Small intestine (tissue), 7 donors: ENCODE measurements around the gene EPHA3. TPM values are rescaled to one million over a fixed set of nuclear protein-coding genes. Genes with fewer than 3 reads are reported as not detected.

Experiments
- DNase-seq, 2 donors: peaks; one replicate each; pipeline versions ENCODE4 v3.0.0 to v3.0.0-alpha.2; 2013
- FAIRE-seq: peaks from 2 replicates; lab custom pipeline; 2012; peaks lifted over from hg19 to GRCh38; lab: Jason Lieb, UNC
- H3K27ac ChIP-seq, 3 donors: one replicate each; pipeline ENCODE4 v1.5.1; 2013; ENCODE audit warnings: low read length in 2 of 3, mild to moderate bottlenecking in 2 of 3, control low read depth in 1 of 3, inconsistent platforms in 1 of 3, low read depth in 1 of 3, moderate library complexity in 1 of 3
- H3K27me3 ChIP-seq, 3 donors: one replicate each; pipeline ENCODE4 v1.6.1; 2013; ENCODE audit warnings: low read length in 3 of 3, inconsistent platforms in 1 of 3; ENCODE audit not compliant: control insufficient read depth in 3 of 3, insufficient read depth in 3 of 3
- H3K36me3 ChIP-seq, 3 donors: one replicate each; pipeline ENCODE4 v1.6.1; 2013; ENCODE audit warnings: low read length in 3 of 3, inconsistent platforms in 1 of 3, low read depth in 1 of 3, mild to moderate bottlenecking in 1 of 3, moderate library complexity in 1 of 3; ENCODE audit not compliant: control insufficient read depth in 3 of 3, insufficient read depth in 2 of 3
- H3K4me1 ChIP-seq, 3 donors: one replicate each; pipeline ENCODE4 v1.6.1; 2013; ENCODE audit warnings: low read length in 2 of 3, inconsistent platforms in 1 of 3, low read depth in 1 of 3, mild to moderate bottlenecking in 1 of 3, moderate library complexity in 1 of 3; ENCODE audit not compliant: control insufficient read depth in 3 of 3, insufficient read depth in 2 of 3
- H3K4me3 ChIP-seq, 3 donors: one replicate each; pipeline ENCODE4 v1.5.1; 2013; ENCODE audit warnings: low read length in 3 of 3, control low read depth in 1 of 3, inconsistent platforms in 1 of 3, low read depth in 1 of 3, mild to moderate bottlenecking in 1 of 3, moderate library complexity in 1 of 3
- H3K9me3 ChIP-seq, 2 donors: one replicate each; pipeline ENCODE4 v1.6.1; 2013; ENCODE audit warnings: low read depth in 1 of 2, low read length in 1 of 2; ENCODE audit not compliant: control insufficient read depth in 2 of 2, insufficient read depth in 1 of 2
- WGBS, 3 donors: extraction: QIAGEN DNeasy Blood & Tissue Kit; methylation state at CpG; one replicate each; pipeline ENCODE4 v1.1.7; 2013; 5-methylcytosine and 5-hydroxymethylcytosine counted together
- polyA plus RNA-seq, 4 donors: library from polyadenylated mRNA; stranded (reverse) in 3 of 4; unstranded in 1 of 4; fragments of 200-250 nt in 3 of 4; fragments of 120-200 nt in 1 of 4; gene quantifications; one replicate each; pipeline versions ENCODE4 v1.2.1 to v1.2.3, GENCODE V29; 2013
- donor health status: healthy with polysubstance abuse.
- donor health status: control.
- donor health status: control.
- donor health status: Bipolar disorder and iron deficiency.
- donor health status: healthy.

EPHA3 gene
- polyA plus RNA-seq, 4 donors = under 0.01 to 3.0 (median 0.88) TPM; not detected in 1

- FAIRE-seq (no peak), DNase-seq (no peak)
- H3K4me3 ChIP-seq = no peak overlapping the region
- H3K27me3 ChIP-seq = no peaks in the 10 kb centered on the region
- no peaks in the 10 kb centered on the region for H3K9me3 ChIP-seq
- H3K4me1 ChIP-seq = no peaks in the 10 kb centered on the region
- H3K27ac ChIP-seq = no peak overlapping the region
- H3K36me3 ChIP-seq = no peaks in the 10 kb centered on the region
- WGBS, 3 donors = 84 to 90% (median 86%) methylated on average over 6 of the region's 6 CpGs
These were observed 156.7 kb downstream of the EPHA3 start for GRCh38 chr3:89264037-89264560.

- Histone ChIP-seq H3K27me3 (no peaks in the 10 kb centered on the region), H3K9me3 (no peaks in the 10 kb centered on the region), H3K4me1 (no peaks in the 10 kb centered on the region), H3K36me3 (no peaks in the 10 kb centered on the region), H3K4me3 (no peak overlapping the region), H3K27ac (no peak overlapping the region)
- FAIRE-seq (no peak), DNase-seq (no peak)
- 70 to 76% (median 70%) methylated on average over 1 of the region's 1 CpG for WGBS, 3 donors
These were observed 158.7 kb downstream of the EPHA3 start for GRCh38 chr3:89266074-89266473.

- Histone ChIP-seq H3K27me3 (no peaks in the 10 kb centered on the region), H3K27ac (no peak overlapping the region), H3K9me3 (no peaks in the 10 kb centered on the region), H3K4me3 (no peak overlapping the region), H3K36me3 (no peaks in the 10 kb centered on the region), H3K4me1 (no peaks in the 10 kb centered on the region)
- 72 to 93% (median 76%) methylated on average over 1 of the region's 1 CpG for WGBS, 3 donors
- DNase-seq = no peak
- FAIRE-seq = no peak
These were observed 160.6 kb downstream of the EPHA3 start for GRCh38 chr3:89268059-89268458.

GRCh38 chr3:89270201-89270600 is 162.8 kb downstream of the EPHA3 start:
- H3K27me3 ChIP-seq = no peaks in the 10 kb centered on the region
- 17 to 61% (median 17%) methylated on average over 1 of the region's 1 CpG for WGBS, 3 donors
- no peaks in the 10 kb centered on the region for H3K36me3 ChIP-seq
- H3K4me1 ChIP-seq = no peaks in the 10 kb centered on the region
- FAIRE-seq (no peak), DNase-seq (no peak)
- H3K4me3 ChIP-seq = no peak overlapping the region
- H3K27ac ChIP-seq = no peak overlapping the region
- H3K9me3 ChIP-seq = no peaks in the 10 kb centered on the region

GRCh38 chr3:89275001-89275400 is 167.6 kb downstream of the EPHA3 start:
- WGBS, 3 donors = 80 to 84% (median 82%) methylated on average over 5 of the region's 5 CpGs
- DNase-seq (no peak), FAIRE-seq (no peak)
- Histone ChIP-seq H3K9me3 (no peaks in the 10 kb centered on the region), H3K4me1 (no peaks in the 10 kb centered on the region), H3K36me3 (no peaks in the 10 kb centered on the region), H3K27ac (no peak overlapping the region), H3K4me3 (no peak overlapping the region), H3K27me3 (no peaks in the 10 kb centered on the region)

GRCh38 chr3:89276116-89276515 is 168.7 kb downstream of the EPHA3 start:
- Histone ChIP-seq H3K27ac (no peak overlapping the region), H3K9me3 (no peaks in the 10 kb centered on the region), H3K27me3 (no peaks in the 10 kb centered on the region), H3K4me1 (no peaks in the 10 kb centered on the region), H3K36me3 (no peaks in the 10 kb centered on the region), H3K4me3 (no peak overlapping the region)
- DNase-seq (no peak), FAIRE-seq (no peak)

GRCh38 chr3:89278302-89279025 is 171.0 kb downstream of the EPHA3 start:
- FAIRE-seq = no peak
- Histone ChIP-seq H3K36me3 (no peaks in the 10 kb centered on the region), H3K27me3 (no peaks in the 10 kb centered on the region), H3K4me1 (no peaks in the 10 kb centered on the region), H3K4me3 (no peak overlapping the region), H3K9me3 (no peaks in the 10 kb centered on the region), H3K27ac (no peak overlapping the region)
- WGBS, 3 donors = 54 to 74% (median 56%) methylated on average over 9 of the region's 9 CpGs
- DNase-seq = peak in 1 of 2 donors; percentile 0

- Histone ChIP-seq H3K4me1 (no peaks in the 10 kb centered on the region), H3K27ac (no peak overlapping the region), H3K36me3 (no peaks in the 10 kb centered on the region), H3K9me3 (no peaks in the 10 kb centered on the region), H3K4me3 (no peak overlapping the region), H3K27me3 (no peaks in the 10 kb centered on the region)
- WGBS, 3 donors = 65 to 83% (median 71%) methylated on average over 2 of the region's 2 CpGs
- DNase-seq (no peak), FAIRE-seq (no peak)
These were observed 172.9 kb downstream of the EPHA3 start for GRCh38 chr3:89280301-89280700.
